Hematopoietic multipotent progenitor cell (in vitro differentiated cells): ENCODE results near the gene ABCC4. TPM values are rescaled to one million over a fixed set of nuclear protein-coding genes. Genes with fewer than 3 reads are reported as not detected.
"Not testable (repeated sequence)": the region's sequence is repeated elsewhere in the genome, so short reads cannot be mapped to it uniquely, and the experiment has no call there.

ENCODE experiments used
- DNase-seq, 3 donors: peaks; one replicate each; pipeline ENCODE4 v3.0.0-alpha.2; 2011 to 2015; ENCODE audit warnings: low read depth in 2 of 3, low spot score in 2 of 3
- total RNA-seq: library from RNA; depleted of rRNA; stranded (reverse); fragments of >200 nt; gene quantifications from one replicate; pipeline ENCODE4 v1.2.3, GENCODE V29; 2012

Gene ABCC4
- total RNA-seq, 1 donor: 27.2 TPM

GRCh38 chr13:95204231-95204765, 97.0 kb downstream of the ABCC4 start:
- peak in 1 of 3 donors; percentile 51 for DNase-seq

- no peak for DNase-seq
Measured at GRCh38 chr13:95201814-95202651, 99.2 kb downstream of the ABCC4 start.

- DNase-seq: not testable (repeated sequence)
Measured at GRCh38 chr13:95200386-95200957, 100.8 kb downstream of the ABCC4 start.

GRCh38 chr13:95199896-95200295, 101.4 kb downstream of the ABCC4 start:
- DNase-seq: no peak

GRCh38 chr13:95198606-95199005, 102.6 kb downstream of the ABCC4 start:
- DNase-seq: not testable (repeated sequence)

- no peak for DNase-seq
Measured at GRCh38 chr13:95197548-95197947, 103.7 kb downstream of the ABCC4 start.

- DNase-seq: no peak
Measured at GRCh38 chr13:95195146-95195545, 106.1 kb downstream of the ABCC4 start.

- no peak for DNase-seq
Measured at GRCh38 chr13:95193509-95194230, 107.6 kb downstream of the ABCC4 start.

- no peak for DNase-seq
Measured at GRCh38 chr13:95192998-95193397, 108.3 kb downstream of the ABCC4 start.

GRCh38 chr13:95192564-95192945, 108.7 kb downstream of the ABCC4 start:
- DNase-seq: not testable (repeated sequence)

- peak in 2 of 3 donors; percentile 69 to 81 for DNase-seq
Measured at GRCh38 chr13:95191821-95192563, 109.3 kb downstream of the ABCC4 start.

- DNase-seq: no peak
Measured at GRCh38 chr13:95188128-95188527, 113.1 kb downstream of the ABCC4 start.

- peak in 2 of 3 donors; percentile 84 to 91 for DNase-seq
Measured at GRCh38 chr13:95185851-95186250, 115.4 kb downstream of the ABCC4 start.

- no peak for DNase-seq
Measured at GRCh38 chr13:95185311-95185710, 115.9 kb downstream of the ABCC4 start.

GRCh38 chr13:95184317-95184716, 116.9 kb downstream of the ABCC4 start:
- no peak for DNase-seq

GRCh38 chr13:95182570-95183265, 118.5 kb downstream of the ABCC4 start:
- DNase-seq: peak in 1 of 3 donors; percentile 18

GRCh38 chr13:95181586-95181985, 119.7 kb downstream of the ABCC4 start:
- no peak for DNase-seq

- DNase-seq: no peak
Measured at GRCh38 chr13:95180513-95181245, 120.6 kb downstream of the ABCC4 start.

GRCh38 chr13:95176611-95177259, 124.5 kb downstream of the ABCC4 start:
- DNase-seq: peak in 1 of 3 donors; percentile 27
